GM18951 (cell line): ENCODE measurements around the gene RHAG.

Source experiments
- POLR2A ChIP-seq: IDR thresholded peaks from 4 replicates; pipeline ENCODE4 v1.6.1; 2011; ENCODE audit warnings: mild to moderate bottlenecking; ENCODE audit not compliant: insufficient read length, insufficient read depth; ENCODE audit errors: extremely low read depth
- in situ Hi-C: fragments of 300-500 bp; cut with MboI; formaldehyde crosslinking; loops from one replicate; pipeline ENCODE4 v1.12.0; 2022; ENCODE audit warnings: low sequenced_read_pairs, mixed read lengths, inconsistent platforms; ENCODE audit not compliant: unreplicated experiment

Gene RHAG

DNA sequence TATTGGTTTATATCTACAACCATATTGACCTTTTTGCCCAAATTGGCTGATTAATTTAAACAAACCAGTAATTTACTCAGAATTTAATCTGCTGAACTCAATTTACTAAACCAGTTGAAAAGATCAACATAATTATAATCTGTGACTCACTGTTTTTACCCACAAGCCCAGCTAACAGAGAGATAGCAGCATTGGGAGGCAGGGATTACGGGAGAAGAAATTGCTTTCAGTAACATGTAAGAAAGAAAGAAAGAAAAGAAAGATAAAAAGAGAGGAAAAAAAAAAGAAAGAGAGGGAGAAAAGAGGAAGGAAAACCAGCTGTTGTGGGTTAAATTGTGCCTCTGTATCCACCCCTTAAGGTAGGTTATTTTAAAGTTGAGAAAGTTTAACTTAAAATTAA lies 13.3 kb upstream of the RHAG start:
- in situ Hi-C loops: no loop called here
- TF ChIP-seq POLR2A: no peak

DNA sequence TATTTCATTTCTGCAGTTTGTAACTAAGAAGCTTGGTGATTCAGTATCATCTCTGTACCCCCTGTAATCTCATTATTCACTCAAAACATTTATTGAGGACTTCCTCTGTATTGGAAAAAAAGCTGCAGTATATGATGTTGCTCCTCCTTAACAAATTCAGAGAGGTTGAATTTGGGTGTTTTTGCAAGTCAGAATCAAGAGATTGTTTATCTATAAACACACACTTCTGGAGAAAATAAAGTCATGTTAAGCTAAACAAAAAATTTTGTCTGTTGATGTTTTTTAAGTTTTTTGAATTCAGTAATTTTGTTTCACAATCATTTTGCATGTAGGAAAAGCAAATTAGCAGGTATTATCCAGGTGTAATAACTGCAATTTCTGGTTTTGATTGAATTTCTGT lies 11.4 kb upstream of the RHAG start:
- no peak for TF ChIP-seq POLR2A

DNA sequence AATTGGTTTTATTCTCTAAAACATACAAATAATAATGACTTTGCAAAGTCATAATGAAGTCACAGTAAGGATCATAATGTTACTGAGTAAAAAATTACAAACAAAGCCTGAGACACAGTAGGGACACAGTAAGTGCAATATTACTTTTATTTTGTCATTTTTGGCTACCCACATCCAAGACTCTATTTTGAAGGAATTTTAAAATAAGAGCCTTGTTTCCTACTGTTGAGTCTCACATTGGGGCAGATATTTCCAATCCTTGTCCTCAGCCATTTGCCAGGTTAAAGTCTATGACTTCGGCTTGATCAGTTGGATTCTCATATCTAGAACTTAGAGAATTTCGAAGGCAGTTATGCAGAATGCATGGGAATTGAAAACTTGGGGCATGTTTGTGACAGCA lies 10.8 kb upstream of the RHAG start:
- TF ChIP-seq POLR2A: no peak
- in situ Hi-C loops: no loop called here

More for the DNA sequence above, 11.4 kb upstream of the RHAG start:
- in situ Hi-C loops: no loop called here

DNA sequence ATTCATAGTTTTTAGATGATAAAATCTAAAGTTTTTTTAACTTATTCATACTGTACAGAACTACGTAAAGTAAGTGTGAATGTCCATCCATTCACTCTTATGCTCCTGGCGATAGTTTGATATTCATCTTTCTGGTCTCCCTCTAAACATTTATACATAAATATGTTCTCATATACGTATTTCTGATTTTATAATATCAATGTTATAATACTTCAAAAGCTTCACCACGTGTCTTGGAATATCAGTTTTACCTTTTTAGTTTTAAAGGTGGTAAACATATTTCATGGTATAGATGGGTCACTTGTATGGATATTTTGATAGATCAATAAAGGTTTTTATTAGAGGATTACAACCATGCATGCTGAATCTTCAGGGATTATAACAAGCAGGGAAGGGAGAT lies 10.3 kb upstream of the RHAG start:
- in situ Hi-C loops: no loop called here

DNA sequence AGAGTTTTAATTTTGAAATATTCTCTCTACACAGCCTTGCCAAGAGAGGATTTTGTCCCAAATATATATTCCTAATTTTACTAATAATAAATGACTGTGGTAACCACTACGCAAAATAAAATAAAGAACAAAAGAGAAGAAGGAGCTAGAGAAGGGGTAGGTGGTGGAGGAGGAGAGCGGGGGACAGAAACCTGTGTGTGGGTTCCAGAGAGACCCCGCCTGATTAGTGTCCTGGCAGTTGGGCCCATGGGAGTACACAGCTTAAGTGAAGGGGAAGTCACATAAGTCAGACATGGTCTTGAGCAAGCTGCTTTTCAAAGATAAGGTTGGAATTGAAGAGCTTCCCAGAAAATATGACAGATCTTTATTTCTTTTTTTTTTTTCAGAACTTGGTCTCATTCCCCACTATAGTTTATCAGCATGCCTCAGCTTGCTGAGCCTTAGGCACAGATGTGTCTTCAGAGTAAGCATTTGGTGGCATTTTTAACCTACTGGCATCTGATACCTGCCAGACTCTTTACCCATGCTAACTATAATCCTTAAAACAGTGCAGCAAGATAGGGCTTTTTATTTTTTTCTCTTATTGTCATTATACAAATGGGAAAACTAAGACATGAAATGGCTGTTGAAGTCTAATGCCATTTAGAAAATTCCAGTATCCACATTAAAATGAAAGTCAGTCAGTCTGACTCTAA lies 9.6 kb upstream of the RHAG start:
- in situ Hi-C loops: no loop called here
- TF ChIP-seq POLR2A: no peak

More for the DNA sequence above, 10.3 kb upstream of the RHAG start:
- TF ChIP-seq POLR2A: no peak

DNA sequence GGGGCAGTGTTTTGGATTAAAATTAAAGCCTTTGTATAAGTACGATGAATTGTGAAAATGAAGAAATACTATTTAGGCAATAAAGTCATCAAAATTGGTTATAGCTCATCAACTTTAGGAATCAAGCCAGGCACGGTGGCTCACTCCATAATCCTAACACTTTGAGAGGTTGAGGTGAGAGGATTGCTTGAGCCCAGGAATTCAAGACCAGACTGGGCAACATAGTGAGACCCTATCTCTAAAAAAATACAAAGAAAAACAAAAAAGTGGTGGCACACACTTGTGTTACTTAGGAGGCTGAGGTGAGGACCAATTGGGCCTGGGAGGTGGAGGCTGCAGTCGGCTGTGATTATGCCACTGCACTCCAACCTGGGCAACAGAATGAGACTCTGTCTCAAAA lies 8.5 kb upstream of the RHAG start:
- in situ Hi-C loops: no loop called here

DNA sequence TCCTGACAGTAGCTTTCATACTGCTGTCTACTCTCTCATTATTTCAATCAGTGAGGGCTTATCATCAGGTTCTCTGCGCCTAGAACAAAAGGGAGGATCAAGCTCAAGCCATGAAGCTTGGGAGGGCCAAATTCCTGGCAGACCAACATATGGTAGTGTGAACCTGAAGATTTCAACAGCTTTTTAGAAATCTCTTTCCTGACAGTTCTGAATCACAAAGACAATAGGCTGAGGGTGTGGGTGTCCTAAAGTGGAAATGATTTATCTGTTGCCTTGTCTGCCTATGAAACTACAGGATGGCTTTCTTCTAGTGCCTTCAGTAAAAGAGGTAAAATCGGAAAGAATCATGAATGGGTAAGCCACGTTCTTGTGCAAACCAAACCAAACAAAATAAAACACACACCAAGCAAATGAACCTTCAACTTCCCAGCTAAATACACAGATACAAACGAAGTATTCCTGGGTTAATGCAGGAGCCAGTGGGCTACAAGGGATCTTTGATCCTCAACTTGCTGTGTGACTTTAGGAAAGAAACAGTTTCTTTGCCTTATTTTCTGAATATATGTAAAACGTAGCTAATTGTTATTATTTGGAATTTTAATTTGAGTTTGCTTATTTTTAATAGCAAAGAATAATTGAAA lies 2.7 kb upstream of the RHAG start:
- in situ Hi-C loops: no loop called here

More for the DNA sequence above, 8.5 kb upstream of the RHAG start:
- TF ChIP-seq POLR2A: no peak

DNA sequence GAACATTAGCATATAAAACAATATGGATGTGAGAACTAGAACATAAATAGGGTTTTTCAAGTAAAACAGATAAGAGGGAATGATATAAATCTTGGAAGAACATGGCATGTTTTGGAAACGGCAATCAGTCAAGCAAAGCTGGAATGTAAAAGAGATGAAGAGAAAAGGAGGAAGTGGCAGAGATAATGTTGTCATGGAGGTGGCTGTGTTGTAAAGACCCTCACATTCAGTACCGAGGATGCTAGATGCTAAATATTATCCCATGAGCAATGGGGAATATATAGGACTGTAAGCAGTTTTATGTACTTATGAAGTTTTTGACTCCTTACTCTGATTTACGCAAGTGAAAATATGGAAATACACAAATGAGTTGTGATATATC lies 702 bp upstream of the RHAG start:
- in situ Hi-C loops: no loop called here
- TF ChIP-seq POLR2A: no peak

More for the DNA sequence above, 2.7 kb upstream of the RHAG start:
- TF ChIP-seq POLR2A: no peak

DNA sequence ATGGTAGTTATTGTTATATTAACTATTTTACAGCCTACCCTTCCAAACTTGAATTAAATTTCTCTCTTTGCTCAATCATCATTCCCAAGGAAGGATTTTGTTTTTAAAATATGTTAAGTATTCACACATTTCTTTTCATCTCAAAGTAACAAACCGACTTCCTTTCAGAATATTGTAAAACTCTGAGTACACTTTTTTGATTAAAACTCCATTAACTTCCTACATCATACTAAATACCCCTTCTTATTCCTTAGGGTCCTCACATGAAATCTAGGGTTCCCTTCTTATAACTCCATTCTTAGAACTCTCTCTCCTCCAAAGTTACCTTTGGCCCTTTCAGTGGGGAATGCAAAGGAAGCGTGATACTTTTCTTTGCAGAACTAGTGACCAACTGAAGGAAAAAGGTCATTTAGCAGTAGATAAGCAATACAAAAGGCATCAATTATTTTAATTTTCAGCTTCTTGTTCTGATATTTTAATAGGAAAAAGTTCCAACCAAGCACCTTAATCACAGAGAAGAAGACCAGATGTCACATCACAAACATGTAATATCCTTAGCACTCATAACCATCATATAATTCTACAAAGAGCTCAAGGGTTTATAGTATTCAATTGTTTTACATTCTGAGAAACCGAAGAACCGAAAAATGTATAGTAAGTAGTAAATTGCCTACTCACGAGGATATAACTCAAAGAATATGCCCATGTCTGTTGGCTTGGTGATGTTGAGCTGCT lies 494 bp downstream of the RHAG start:
- in situ Hi-C loops: no loop called here

DNA sequence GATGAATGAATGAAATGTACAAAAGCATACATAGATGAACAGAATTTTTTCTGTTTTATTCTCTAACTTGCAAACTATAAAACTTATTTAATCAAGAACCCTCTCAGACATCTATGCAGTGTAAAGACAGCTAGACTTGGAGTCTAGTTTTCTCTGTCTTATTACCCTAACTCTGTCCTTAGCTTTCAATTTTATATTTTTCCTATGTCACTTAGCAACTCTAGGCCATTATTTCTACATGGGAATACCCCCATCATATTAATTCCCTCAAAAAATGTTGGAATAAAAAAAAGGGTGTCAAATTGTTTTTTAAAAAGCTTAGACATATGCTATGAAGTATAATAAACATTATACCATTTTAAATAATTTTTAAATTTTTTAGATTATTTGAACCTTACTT lies 1.2 kb downstream of the RHAG start:
- TF ChIP-seq POLR2A: no peak
- in situ Hi-C loops: no loop called here

More for the DNA sequence above, 494 bp downstream of the RHAG start:
- no peak for TF ChIP-seq POLR2A

DNA sequence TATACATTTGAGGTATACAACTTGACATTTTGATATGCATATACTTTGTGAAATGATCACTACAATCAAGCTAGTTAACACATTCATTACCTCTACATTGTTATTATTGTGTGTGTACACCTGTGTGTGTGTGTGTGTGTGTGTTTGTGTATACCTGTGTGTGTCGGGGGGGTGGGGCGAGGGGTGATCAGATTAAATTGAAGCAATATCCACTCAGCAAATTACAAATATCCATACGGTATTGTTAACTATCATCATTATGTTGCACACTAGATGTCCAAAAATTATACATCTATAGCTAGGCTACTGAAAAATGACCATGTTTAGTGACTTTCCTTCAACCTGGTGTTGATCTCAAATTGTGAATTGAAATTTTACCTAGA lies 1.8 kb downstream of the RHAG start:
- TF ChIP-seq POLR2A: no peak
- in situ Hi-C loops: no loop called here

DNA sequence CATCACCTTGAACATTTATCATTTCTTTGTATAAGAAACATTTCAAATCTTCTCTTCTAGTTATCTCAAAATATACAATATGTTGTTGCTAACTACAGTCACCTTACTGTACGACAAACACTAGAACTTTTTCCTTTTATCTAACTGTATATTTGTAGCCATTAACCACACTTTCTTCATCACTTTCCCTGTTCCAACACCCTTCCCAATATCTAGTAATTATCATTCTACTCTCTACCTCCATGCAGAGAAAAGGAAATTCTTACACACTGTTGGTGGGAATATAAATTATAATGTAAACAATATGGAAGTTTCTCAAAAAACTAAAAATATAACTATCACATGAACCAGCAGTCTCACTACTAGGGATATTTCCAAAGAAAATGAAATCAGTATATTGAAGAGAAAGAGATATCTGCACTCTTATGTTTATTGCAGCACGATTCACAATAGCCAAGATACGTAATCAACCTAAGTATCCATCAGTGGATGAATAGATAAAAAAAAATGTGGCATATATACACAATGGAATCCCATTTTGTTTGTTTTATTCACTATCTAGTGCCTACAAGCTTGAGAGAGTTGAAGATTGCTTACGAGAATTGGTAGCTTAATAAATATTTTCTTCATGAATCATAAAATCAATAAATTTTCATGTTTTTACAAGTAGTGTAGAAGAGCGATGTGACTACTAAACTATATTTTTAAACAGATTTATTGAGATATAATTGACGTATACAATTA lies 2.4 kb downstream of the RHAG start:
- in situ Hi-C loops: no loop called here
- TF ChIP-seq POLR2A: no peak

DNA sequence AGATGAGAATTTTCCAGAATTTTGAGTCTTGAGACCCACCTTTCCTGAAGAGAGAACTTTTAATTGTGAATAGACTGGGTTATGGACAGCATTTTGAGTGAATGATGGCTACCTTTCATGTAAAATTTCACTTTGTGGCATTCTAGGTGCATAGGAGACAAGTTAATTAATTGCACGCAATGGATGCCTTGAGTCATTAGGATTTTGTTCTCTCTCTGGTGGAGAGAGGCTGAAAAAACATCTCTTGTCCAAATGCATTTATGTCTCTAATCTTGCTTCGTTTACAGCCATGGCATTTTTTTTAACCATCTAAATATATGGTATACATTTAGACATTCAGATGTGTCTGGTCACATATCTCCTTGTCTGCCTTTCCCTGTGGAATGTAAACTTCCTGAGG lies 3.1 kb downstream of the RHAG start:
- TF ChIP-seq POLR2A: no peak
- in situ Hi-C loops: no loop called here
